ENCODE results near the gene MRPL14. TPM values are rescaled to one million over a fixed set of nuclear protein-coding genes. Genes with fewer than 3 reads are reported as not detected.

Gene MRPL14
- total and polyA plus RNA-seq, 9 of the 15 experiments (the other 6 are each of a cell fraction or from before 2014, with no cell fraction given) = 126 to 424 (median 165) TPM

GRCh38 chr6:44074439-44074812 is 52.8 kb downstream of the MRPL14 start (continued):
- peak; percentile 93 for TF ChIP-seq RB1 (IDR thresholded peaks at IDR 0.05; ENCODE audit: low read depth)
- TF ChIP-seq ZBED1 (IDR thresholded peaks at IDR 0.05) = no peak
- peak in 1 of 2 experiments; percentile 64; a peak in 2 of 4 replicates for TF ChIP-seq TRIM24 (IDR thresholded peaks at IDR 0.05)
- no peak for TF ChIP-seq ZBTB11 (CRISPR knock-in tag; IDR thresholded peaks at IDR 0.05)
- TF ChIP-seq ZNF583 (CRISPR knock-in tag; IDR thresholded peaks at IDR 0.05) = peak; percentile 49; the same call in 1 of the 2 replicates
- TF ChIP-seq ETV5 (CRISPR knock-in tag; IDR thresholded peaks at IDR 0.05; ENCODE audit: low read depth) = 0 out of 2 replicates have a peak, but pooled peaks have one; percentile 30
- no peak for TF ChIP-seq ILF3 (IDR thresholded peaks at IDR 0.05; ENCODE audit: borderline replicate concordance)
- no peak for TF ChIP-seq PCBP2 (IDR thresholded peaks at IDR 0.05; ENCODE audit: low read depth, low read length, poor library complexity, severe bottlenecking)
- no peak for TF ChIP-seq SRSF3 (IDR thresholded peaks at IDR 0.05; ENCODE audit: insufficient read depth, low read length)
- no peak for TF ChIP-seq ZNF764 (CRISPR knock-in tag; IDR thresholded peaks at IDR 0.05; ENCODE audit: low read depth)
- no peak for TF ChIP-seq HIVEP1 (CRISPR knock-in tag; IDR thresholded peaks at IDR 0.05)
- no peak for TF ChIP-seq ZNF695 (CRISPR knock-in tag; IDR thresholded peaks at IDR 0.05)
- TF ChIP-seq THAP7 (CRISPR knock-in tag; IDR thresholded peaks at IDR 0.05) = no peak
- TF ChIP-seq U2AF2 (optimal IDR thresholded peaks at IDR 0.05; ENCODE audit: low read depth, low read length) = no peak
- no peak for TF ChIP-seq ZNF507 (tag; conservative IDR thresholded peaks at IDR 0.05)
- peak in 1 of 2 experiments; percentile 84; a peak in 2 of 4 replicates for TF ChIP-seq HDAC1 (IDR thresholded peaks at IDR 0.05)
- TF ChIP-seq AFF4 (CRISPR knock-in tag; IDR thresholded peaks at IDR 0.05) = no peak
- peak; percentile 16 for TF ChIP-seq NFRKB (IDR thresholded peaks at IDR 0.05; ENCODE audit: low read depth)

All from K562 (cell line).